GM23248 (cell line): ENCODE results near the gene ATIC.
"Not testable (repeated sequence)": the region's sequence is repeated elsewhere in the genome, so short reads cannot be mapped to it uniquely, and the experiment has no call there.

Experiments used
- EZH2 ChIP-seq: fragments of 200-600 bp; sonication (generic); IDR thresholded peaks from 2 replicates; pipeline ENCODE4 v1.6.1; 2018; ENCODE audit warnings: antibody characterized with exemption, mild to moderate bottlenecking; ENCODE audit not compliant: insufficient read depth, poor library complexity, severe bottlenecking
- EZH2phosphoT487 ChIP-seq: fragments of 200-600 bp; sonication (generic); IDR thresholded peaks from 2 replicates; pipeline ENCODE4 v1.6.1; 2018; ENCODE audit warnings: antibody characterized with exemption, moderate library complexity, mild to moderate bottlenecking, low read depth; ENCODE audit not compliant: insufficient read depth

GRCh38 chr2:215360059-215360458, 48.2 kb downstream of the ATIC start:
- not testable (repeated sequence) for TF ChIP-seq EZH2, EZH2phosphoT487
